Measurements from ENCODE around the gene TENM4.

The TENM4 gene

GRCh38 chr11:79447038-79447786, 6.4 kb upstream of the TENM4 start:
- no peak for DNase-seq

- no peak for DNase-seq
Measured at GRCh38 chr11:79444923-79445322, 4.1 kb upstream of the TENM4 start.

GRCh38 chr11:79441461-79441875, 638 bp upstream of the TENM4 start:
- DNase-seq: no peak

- no peak for DNase-seq
Measured at GRCh38 chr11:79439886-79440570, 802 bp downstream of the TENM4 start.

GRCh38 chr11:79439410-79439885, 1.4 kb downstream of the TENM4 start:
- no peak for DNase-seq

- DNase-seq: no peak
Measured at GRCh38 chr11:79438631-79439409, 2.0 kb downstream of the TENM4 start.

GRCh38 chr11:79437981-79438630, 2.7 kb downstream of the TENM4 start:
- no peak for DNase-seq

GRCh38 chr11:79437278-79437980, 3.4 kb downstream of the TENM4 start:
- no peak for DNase-seq

GRCh38 chr11:79436919-79437277, 3.9 kb downstream of the TENM4 start:
- DNase-seq: no peak

- DNase-seq: no peak
Measured at GRCh38 chr11:79434283-79434682, 6.5 kb downstream of the TENM4 start.

- DNase-seq: no peak
Measured at GRCh38 chr11:79432138-79432537, 8.7 kb downstream of the TENM4 start.

- no peak for DNase-seq
Measured at GRCh38 chr11:79431535-79431934, 9.3 kb downstream of the TENM4 start.

- DNase-seq: no peak
Measured at GRCh38 chr11:79430280-79430679, 10.6 kb downstream of the TENM4 start.

GRCh38 chr11:79428406-79428805, 12.4 kb downstream of the TENM4 start:
- DNase-seq: no peak

GRCh38 chr11:79427611-79428327, 13.1 kb downstream of the TENM4 start:
- DNase-seq: no peak

GRCh38 chr11:79427126-79427525, 13.7 kb downstream of the TENM4 start:
- DNase-seq: no peak

- DNase-seq: no peak
Measured at GRCh38 chr11:79425463-79425862, 15.4 kb downstream of the TENM4 start.

- no peak for DNase-seq
Measured at GRCh38 chr11:79423736-79424135, 17.1 kb downstream of the TENM4 start.

GRCh38 chr11:79422866-79423265, 18.0 kb downstream of the TENM4 start:
- no peak for DNase-seq

- DNase-seq: no peak
Measured at GRCh38 chr11:79421820-79422219, 19.0 kb downstream of the TENM4 start.

- DNase-seq: no peak
Measured at GRCh38 chr11:79419120-79419519, 21.7 kb downstream of the TENM4 start.

- no peak for DNase-seq
Measured at GRCh38 chr11:79418241-79418640, 22.6 kb downstream of the TENM4 start.

All from CD4-positive, alpha-beta T cell treated with Interleukin-6 for 4 hours (primary cell).